ENCODE measurements around the gene RMND1. TPM values are rescaled to one million over a fixed set of nuclear protein-coding genes. Genes with fewer than 3 reads are reported as not detected.

Gene RMND1
- total and polyA plus RNA-seq, 9 of the 15 experiments (the other 6 are each of a cell fraction or from before 2014, with no cell fraction given): 26.9 to 47.8 (median 36.2) TPM

DNA sequence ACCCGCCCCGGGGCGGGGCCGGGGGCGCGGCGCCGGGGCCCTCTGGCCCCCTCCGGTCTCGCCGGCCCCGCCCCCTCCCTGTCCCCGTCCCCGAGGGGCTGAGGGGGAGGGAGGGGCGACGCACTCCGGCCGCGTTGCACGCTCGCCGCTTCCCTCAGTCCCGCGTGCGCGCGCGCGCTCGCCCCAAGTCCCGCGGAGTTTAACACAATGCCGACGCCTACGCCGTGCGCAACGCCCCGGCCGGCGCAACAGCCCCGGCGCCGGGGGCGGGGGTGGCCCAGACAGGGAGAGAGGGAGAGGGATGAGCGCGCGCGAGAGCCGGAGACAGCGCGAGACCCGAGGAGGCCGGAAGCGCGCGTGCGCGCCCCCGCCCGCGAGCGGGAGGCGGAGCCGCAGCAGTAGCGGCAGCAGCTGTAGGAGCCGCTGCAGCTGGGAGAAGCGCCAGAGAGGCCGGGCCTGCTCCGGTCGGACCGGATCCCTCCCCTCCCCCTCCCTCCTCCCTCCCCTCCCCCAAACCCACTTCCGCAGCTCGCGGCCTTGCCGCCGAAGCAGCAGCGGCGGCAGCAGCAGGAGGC lies 61.6 kb downstream of the RMND1 start (continued):
- TF ChIP-seq ZNF263 (CRISPR knock-in tag; IDR thresholded peaks at IDR 0.05; ENCODE audit: borderline replicate concordance) (no peak; the same call in 1 of the 2 replicates), PRPF4 (IDR thresholded peaks at IDR 0.05; ENCODE audit: insufficient read depth, low read depth, low read length, poor library complexity, severe bottlenecking) (peak; percentile 93), ZBTB2 (IDR thresholded peaks at IDR 0.05) (peak; percentile 91), CBX1 (IDR thresholded peaks at IDR 0.05; ENCODE audit: low read depth) (peak; percentile 64; the same call in 1 of the 2 replicates), KLF10 (CRISPR knock-in tag; IDR thresholded peaks at IDR 0.05) (no peak), RNF219 (CRISPR knock-in tag; IDR thresholded peaks at IDR 0.05) (no peak), KDM2B (CRISPR knock-in tag; IDR thresholded peaks at IDR 0.05) (no peak), MIER1 (IDR thresholded peaks at IDR 0.05; ENCODE audit: low read depth) (no peak), MCM5 (IDR thresholded peaks at IDR 0.05; ENCODE audit: low read depth) (no peak), CHD4 (IDR thresholded peaks at IDR 0.05; ENCODE audit: insufficient read depth, insufficient replicate concordance, low read depth, low read length, poor library complexity, severe bottlenecking) (no peak), EGR1 (conservative IDR thresholded peaks at IDR 0.05) (peak; percentile 99), PHB (CRISPR knock-in tag; IDR thresholded peaks at IDR 0.05) (no peak), RFX5 (IDR thresholded peaks at IDR 0.05; ENCODE audit: low read depth, low read length) (no peak), ZNF121 (CRISPR knock-in tag; conservative IDR thresholded peaks at IDR 0.05) (no peak), WHSC1 (IDR thresholded peaks at IDR 0.05; ENCODE audit: low read length) (no peak), RFX1 (IDR thresholded peaks at IDR 0.05) (no peak), TAF9B (IDR thresholded peaks at IDR 0.05; ENCODE audit: partially characterized antibody) (no peak), ZNF785 (CRISPR knock-in tag; IDR thresholded peaks at IDR 0.05) (no peak), ZNF274 (IDR thresholded peaks at IDR 0.05; ENCODE audit: borderline replicate concordance, low read depth, low read length) (no peak), ADNP (tag; IDR thresholded peaks at IDR 0.05) (no peak), TBL1XR1 (IDR thresholded peaks at IDR 0.05; ENCODE audit: low read length in 2 of 2) (no peak), NCOA2 (IDR thresholded peaks at IDR 0.05; ENCODE audit: partially characterized antibody in 2 of 2) (no peak)
- TF ChIP-seq, protein P1, sequence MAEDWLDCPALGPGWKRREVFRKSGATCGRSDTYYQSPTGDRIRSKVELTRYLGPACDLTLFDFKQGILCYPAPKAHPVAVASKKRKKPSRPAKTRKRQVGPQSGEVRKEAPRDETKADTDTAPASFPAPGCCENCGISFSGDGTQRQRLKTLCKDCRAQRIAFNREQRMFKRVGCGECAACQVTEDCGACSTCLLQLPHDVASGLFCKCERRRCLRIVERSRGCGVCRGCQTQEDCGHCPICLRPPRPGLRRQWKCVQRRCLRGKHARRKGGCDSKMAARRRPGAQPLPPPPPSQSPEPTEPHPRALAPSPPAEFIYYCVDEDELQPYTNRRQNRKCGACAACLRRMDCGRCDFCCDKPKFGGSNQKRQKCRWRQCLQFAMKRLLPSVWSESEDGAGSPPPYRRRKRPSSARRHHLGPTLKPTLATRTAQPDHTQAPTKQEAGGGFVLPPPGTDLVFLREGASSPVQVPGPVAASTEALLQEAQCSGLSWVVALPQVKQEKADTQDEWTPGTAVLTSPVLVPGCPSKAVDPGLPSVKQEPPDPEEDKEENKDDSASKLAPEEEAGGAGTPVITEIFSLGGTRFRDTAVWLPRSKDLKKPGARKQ (CRISPR knock-in tag; IDR thresholded peaks at IDR 0.05): no peak
- TF ChIP-seq, protein P2, sequence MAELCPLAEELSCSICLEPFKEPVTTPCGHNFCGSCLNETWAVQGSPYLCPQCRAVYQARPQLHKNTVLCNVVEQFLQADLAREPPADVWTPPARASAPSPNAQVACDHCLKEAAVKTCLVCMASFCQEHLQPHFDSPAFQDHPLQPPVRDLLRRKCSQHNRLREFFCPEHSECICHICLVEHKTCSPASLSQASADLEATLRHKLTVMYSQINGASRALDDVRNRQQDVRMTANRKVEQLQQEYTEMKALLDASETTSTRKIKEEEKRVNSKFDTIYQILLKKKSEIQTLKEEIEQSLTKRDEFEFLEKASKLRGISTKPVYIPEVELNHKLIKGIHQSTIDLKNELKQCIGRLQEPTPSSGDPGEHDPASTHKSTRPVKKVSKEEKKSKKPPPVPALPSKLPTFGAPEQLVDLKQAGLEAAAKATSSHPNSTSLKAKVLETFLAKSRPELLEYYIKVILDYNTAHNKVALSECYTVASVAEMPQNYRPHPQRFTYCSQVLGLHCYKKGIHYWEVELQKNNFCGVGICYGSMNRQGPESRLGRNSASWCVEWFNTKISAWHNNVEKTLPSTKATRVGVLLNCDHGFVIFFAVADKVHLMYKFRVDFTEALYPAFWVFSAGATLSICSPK (IDR thresholded peaks at IDR 0.05; ENCODE audit: borderline replicate concordance): no peak

All from K562 (cell line).